BJ (cell line): ENCODE data around the gene TOMM5. TPM values are rescaled to one million over a fixed set of nuclear protein-coding genes. Genes with fewer than 3 reads are reported as not detected.

Experiments
- CTCF ChIA-PET: fragments of 350-600 bp; formaldehyde crosslinking; extraction: SDS; loops from one replicate; lab custom pipeline; 2021; ENCODE audit warnings: antibody characterized with exemption, inconsistent platforms; lab: Yijun Ruan, JAX
- POLR2A ChIA-PET: fragments of 300-600 bp; sonication (Branson Sonifier 250); formaldehyde crosslinking; extraction: SDS; loops from one replicate; lab custom pipeline; 2021; ENCODE audit warnings: antibody characterized with exemption; lab: Charles Lee
- DNase-seq: peaks from one replicate; pipeline ENCODE4 v3.0.0-alpha.2; 2011; ENCODE audit warnings: low read depth
- H3K27me3 ChIP-seq: 2 replicates; pipeline ENCODE4 v1.6.0; 2011; ENCODE audit warnings: low read length; ENCODE audit not compliant: control insufficient read depth, insufficient read depth
- H3K36me3 ChIP-seq: 2 replicates; pipeline ENCODE4 v1.5.1; 2011; ENCODE audit warnings: low read length; ENCODE audit not compliant: control insufficient read depth, insufficient read depth
- H3K4me3 ChIP-seq: 2 replicates; pipeline ENCODE4 v1.5.1; 2011; ENCODE audit warnings: low read depth, mild to moderate bottlenecking, control low read depth, low read length
- polyA plus RNA-seq: library from polyadenylated mRNA; depleted of rRNA; stranded (reverse); fragments of >200 nt; gene quantifications from 2 replicates; pipeline ENCODE4 v1.2.3, GENCODE V29; 2011
- TF ChIP-seq, protein P1 (sequence below): IDR thresholded peaks from 2 replicates; pipeline ENCODE4 v1.5.1; 2011; ENCODE audit warnings: low read depth, mild to moderate bottlenecking, control low read depth, inconsistent platforms, low read length, moderate library complexity; ENCODE audit not compliant: insufficient read depth

TOMM5 gene
- polyA plus RNA-seq, 1 experiment, result 109 TPM

DNA sequence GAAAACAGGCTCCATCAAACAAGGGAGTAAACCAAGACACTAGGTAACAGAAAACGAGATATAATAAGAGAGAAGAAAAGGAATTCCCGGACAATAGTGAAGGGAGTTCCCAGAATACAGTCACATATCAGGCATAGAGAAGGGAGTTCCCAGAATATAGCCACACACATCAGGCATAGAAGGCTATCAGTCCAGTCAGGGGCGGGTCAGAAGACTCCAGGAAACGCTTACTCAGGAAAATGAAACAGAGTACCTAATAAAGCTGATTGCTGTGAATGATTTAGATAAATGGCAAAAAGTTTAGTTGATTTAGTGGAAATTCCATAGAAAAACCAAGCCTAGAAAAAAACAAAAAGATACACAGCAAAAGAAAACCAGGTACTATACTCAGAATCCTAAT is 4.9 kb downstream of the TOMM5 start:
- POLR2A ChIA-PET, result interaction anchor here (0.6 kb wide), 1 partner anchor 11 kb away, joined by 3 read pairs; the partner anchor contains the start of gene FBXO10
- CTCF ChIA-PET, result no interaction called here

DNA sequence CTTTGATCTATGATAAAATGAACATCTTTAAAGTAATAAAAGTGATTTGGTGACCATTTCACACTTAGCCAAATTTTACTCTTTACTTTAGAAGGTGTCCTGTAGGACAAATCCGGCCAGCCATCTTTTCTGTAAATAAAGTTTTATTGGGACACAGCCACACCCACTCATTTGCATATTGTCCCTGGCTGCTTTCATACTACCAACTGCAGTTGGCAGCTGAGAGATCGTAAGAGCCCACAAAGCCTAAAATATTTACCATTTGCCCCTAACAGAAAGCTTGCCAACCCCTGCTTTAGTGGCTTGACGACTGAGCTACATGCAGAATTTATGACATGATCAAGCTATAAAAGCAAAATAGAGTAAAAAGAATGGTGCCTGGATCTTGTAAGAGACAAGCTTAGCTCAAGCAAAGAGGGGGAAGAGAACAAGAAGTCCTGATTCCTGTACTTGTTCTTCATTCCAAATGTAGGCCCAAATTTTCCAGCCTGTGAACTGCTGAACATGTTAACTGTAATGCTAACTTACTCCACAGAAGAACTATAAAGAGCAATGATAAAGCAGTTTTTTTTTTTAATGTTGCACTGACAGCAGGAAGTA is 8.8 kb downstream of the TOMM5 start:
- CTCF ChIA-PET, result interaction anchor here (0.6 to 1.8 kb wide), 5 partner anchors 9 to 165 kb away, joined by 3 to 7 read pairs (median 4); partner anchors contain the start of genes POLR1E and TOMM5
- POLR2A ChIA-PET, result no interaction called here
- TF ChIP-seq, protein P1, sequence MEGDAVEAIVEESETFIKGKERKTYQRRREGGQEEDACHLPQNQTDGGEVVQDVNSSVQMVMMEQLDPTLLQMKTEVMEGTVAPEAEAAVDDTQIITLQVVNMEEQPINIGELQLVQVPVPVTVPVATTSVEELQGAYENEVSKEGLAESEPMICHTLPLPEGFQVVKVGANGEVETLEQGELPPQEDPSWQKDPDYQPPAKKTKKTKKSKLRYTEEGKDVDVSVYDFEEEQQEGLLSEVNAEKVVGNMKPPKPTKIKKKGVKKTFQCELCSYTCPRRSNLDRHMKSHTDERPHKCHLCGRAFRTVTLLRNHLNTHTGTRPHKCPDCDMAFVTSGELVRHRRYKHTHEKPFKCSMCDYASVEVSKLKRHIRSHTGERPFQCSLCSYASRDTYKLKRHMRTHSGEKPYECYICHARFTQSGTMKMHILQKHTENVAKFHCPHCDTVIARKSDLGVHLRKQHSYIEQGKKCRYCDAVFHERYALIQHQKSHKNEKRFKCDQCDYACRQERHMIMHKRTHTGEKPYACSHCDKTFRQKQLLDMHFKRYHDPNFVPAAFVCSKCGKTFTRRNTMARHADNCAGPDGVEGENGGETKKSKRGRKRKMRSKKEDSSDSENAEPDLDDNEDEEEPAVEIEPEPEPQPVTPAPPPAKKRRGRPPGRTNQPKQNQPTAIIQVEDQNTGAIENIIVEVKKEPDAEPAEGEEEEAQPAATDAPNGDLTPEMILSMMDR, result no peak
- no peaks in the 10 kb centered on the region for H3K27me3 ChIP-seq
- H3K36me3 ChIP-seq, result peaks cover 6% of the 10 kb centered on the region
- H3K4me3 ChIP-seq, result no peak overlapping the region
- DNase-seq, result no peak

More for the DNA sequence above, 4.9 kb downstream of the TOMM5 start:
- Histone ChIP-seq H3K36me3 (peaks cover 5% of the 10 kb centered on the region), H3K4me3 (no peak overlapping the region), H3K27me3 (no peaks in the 10 kb centered on the region)
- no peak for DNase-seq
- TF ChIP-seq, protein P1, result no peak

DNA sequence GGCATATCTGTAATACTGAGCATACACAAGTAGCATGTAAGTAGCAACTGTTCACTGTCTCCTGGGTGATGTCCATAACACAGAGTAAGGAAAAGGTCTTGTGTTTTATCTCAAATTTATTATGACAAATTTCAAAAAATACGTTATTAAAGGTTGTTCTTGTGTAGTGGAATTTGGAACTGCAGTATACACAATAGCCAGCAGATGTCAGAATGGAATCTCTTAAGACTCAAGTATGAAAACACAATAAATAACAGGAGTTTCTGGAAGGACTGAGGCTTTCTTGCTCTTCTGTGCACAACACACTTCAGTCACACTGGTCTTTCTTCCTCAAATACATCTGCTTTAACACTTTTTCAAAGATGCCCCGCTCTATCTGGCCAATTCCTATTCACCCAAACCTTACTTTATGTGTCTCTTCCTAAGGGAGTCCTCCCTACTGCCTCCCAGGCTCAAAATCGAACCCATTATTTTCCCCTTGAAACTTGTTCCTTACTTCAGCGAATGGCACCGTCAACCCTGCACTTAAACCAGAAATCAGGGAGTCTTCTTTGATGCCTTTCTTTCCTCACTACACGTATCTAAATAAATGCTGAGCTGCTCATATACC is 9.7 kb downstream of the TOMM5 start:
- DNase-seq, result no peak
- H3K4me3 ChIP-seq, result no peak overlapping the region
- ChIA-PET POLR2A (no interaction called here), CTCF (interaction anchor here (0.7 to 1.8 kb wide), 4 partner anchors 9 to 166 kb away, joined by 3 to 7 read pairs (median 4); partner anchors contain the start of gene TOMM5)
- H3K36me3 ChIP-seq, result peaks cover 5% of the 10 kb centered on the region
- no peaks in the 10 kb centered on the region for H3K27me3 ChIP-seq
- TF ChIP-seq, protein P1, result peak; percentile 67

DNA sequence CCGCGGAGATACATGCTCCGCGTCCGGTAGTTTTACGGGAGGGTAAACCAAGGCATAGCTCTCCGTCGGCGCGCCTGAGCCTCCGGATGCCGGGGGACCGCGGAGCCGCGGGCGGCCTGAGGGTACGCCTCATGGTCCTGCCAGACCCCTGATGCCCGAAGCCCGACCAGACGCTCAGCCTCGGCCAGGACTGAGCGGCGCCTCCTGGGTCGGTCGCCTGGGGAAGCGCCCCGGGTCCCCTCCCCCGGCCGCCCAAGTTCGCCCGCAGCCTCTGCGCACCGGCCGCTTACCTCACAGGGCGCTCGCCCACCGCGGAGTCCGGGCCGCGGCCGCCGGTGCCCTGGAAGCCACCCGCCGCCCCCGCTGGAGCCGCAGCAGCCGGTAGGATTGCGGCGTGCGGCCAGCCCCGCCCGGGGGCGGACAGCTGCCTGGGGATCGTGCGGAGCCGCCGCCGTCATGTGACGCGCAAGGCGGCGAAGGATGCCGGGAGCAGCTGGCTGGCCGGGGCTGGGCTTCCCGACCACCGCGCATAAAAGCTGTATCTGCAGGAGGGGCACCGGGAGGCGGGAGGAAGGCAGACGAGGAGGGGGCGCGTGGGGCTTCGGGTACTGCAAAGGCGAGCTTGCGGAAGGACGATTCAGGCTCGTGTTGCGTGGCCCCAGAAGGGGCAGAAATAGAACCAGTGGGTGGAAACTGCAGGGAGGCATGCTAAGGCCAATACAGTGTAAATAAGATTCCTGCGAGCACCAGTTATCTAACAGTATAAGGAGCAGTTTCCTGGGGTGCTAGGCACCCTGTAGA is 16.3 kb downstream of the TOMM5 start, which contains the start of gene FBXO10:
Gene FBXO10 (minus strand): TSS at position 460 of the 801 bp plus-strand sequence. CDS start 34,612 bp downstream, outside the sequence.
- CTCF ChIA-PET, result interaction anchor here (1.4 to 1.5 kb wide), 2 partner anchors 14 to 90 kb away, joined by 3 read pairs; partner anchors contain the start of gene POLR1E
- POLR2A ChIA-PET, result interaction anchor here (0.5 to 1.1 kb wide), 4 partner anchors 11 to 231 kb away, joined by 3 to 6 read pairs (median 5); partner anchors contain the start of gene TOMM5
- TF ChIP-seq, protein P1, result no peak
- no peaks in the 10 kb centered on the region for H3K27me3 ChIP-seq
- H3K4me3 ChIP-seq, result peak within 1 kb of the TSS; percentile 88
- peaks cover 2% of the 10 kb centered on the region for H3K36me3 ChIP-seq
- no peak for DNase-seq

DNA sequence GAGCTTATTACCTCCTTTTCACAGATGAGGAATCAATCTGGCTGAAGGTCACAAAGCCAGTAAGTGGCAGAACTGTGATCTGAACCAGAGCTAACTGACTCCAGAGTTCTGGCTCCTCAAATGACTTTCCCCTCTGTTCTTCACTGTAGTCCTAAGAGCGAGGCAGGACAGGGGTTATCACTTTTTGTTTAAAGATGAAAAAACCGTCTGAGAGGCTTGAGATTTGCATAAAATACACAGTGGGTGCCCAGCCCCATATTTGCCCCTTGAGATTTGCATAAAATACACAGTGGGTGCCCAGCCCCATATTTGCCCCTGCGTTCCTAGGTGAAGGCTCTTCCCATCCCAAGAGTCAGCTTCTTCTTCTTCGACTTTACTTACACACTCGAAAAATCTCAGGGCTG is 16.9 kb downstream of the TOMM5 start:
- H3K36me3 ChIP-seq, result peaks cover under 1% of the 10 kb centered on the region
- no peaks in the 10 kb centered on the region for H3K27me3 ChIP-seq
- no peak for DNase-seq
- peak overlapping the region; percentile 88 for H3K4me3 ChIP-seq
- TF ChIP-seq, protein P1, result no peak
- ChIA-PET POLR2A (interaction anchor here (0.5 to 1.1 kb wide), 2 partner anchors 89 to 230 kb away, joined by 5 to 6 read pairs; no protein-coding TSS in a partner anchor), CTCF (interaction anchor here (1.4 kb wide), 1 partner anchor 13 kb away, joined by 3 read pairs; no protein-coding TSS in a partner anchor)
